ENCODE data around the gene TMEM240.
"Not testable (repeated sequence)": the region's sequence is repeated elsewhere in the genome, so short reads cannot be mapped to it uniquely, and the experiment has no call there.

The TMEM240 gene

DNA sequence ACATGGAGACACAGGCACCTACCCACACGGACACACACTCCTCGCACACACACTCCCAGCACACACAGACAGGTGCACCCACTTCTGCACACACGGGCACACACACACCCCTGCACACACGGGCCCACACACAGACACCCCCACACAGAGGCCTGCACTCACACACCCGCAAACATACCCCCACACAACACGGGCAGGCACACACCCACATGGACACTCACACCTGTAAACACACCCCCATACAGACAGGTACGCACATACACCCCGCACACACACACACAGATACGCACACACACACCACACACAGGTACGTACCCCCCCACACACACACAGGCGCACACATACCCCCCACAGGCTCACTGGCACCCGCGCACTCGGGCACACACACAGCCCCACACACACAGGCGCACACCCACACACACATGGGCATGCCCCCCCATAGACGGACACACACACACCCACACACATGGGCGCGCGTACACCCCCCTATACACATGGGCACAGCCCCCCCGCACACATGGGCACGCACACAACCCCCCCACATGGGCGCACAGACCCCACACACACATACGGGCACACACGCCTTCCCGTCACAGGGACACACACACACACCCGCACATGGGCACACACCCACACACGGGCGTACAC is 22.3 kb downstream of the TMEM240 start:
- Histone ChIP-seq H3K36me3 (ENCODE audit: insufficient read depth, low read length) (peaks cover 31% of the 10 kb centered on the region), H3K4me1 (ENCODE audit: insufficient read depth, low read length) (no peaks in the 10 kb centered on the region), H3K4me3 (ENCODE audit: low read length) (no peak overlapping the region), H3K27me3 (ENCODE audit: insufficient read depth, low read length) (no peaks in the 10 kb centered on the region), H2AFZ (ENCODE audit: low read depth, low read length) (no peak overlapping the region), H3K9me3 (ENCODE audit: low read length) (no peaks in the 10 kb centered on the region)

DNA sequence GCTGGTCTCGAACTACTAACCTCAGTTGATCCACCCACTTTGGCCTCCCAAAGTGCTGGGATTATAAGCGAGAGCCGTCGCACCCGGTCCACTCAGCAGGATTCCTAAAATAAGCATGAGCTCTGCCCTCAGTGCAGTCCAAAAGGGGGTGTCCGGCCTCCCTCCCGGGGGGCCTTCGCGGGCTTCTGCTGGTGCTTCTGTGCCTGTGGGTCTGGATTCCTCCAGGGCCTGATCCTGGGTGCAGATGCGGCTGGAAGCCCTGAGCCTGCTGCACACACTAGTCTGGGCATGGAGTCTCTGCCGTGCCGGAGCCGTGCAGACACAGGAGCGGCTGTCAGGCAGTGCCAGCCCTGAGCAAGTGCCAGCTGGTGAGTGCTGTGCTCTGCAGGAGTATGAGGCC is 23.5 kb downstream of the TMEM240 start:
- H3K4me1 ChIP-seq (ENCODE audit: insufficient read depth, low read length); H3K27me3 ChIP-seq (ENCODE audit: insufficient read depth, low read length): not testable (repeated sequence)

DNA sequence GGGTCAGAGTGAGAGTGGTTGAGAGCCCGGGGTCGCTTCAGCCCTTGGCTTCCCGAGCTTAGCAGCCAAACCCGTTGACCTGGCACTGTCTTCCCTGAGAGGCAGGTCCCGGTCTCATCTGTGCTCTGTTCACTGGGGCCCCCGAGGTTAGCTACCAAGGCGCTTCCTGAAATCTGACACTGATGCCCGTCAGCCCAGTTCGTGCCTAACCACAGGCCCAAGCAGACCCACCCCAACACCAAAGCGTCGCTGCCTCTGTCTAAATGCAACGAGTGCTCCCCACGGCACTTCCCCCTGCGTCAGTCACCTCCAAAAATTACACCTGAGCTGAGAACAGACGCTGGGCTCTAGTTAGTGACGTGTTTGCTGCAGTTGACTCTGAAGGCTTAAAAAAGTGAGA is 26.0 kb downstream of the TMEM240 start:
- not testable (repeated sequence) for H3K9me3 ChIP-seq (ENCODE audit: low read length); H3K4me3 ChIP-seq (ENCODE audit: low read length); H2AFZ ChIP-seq (ENCODE audit: low read depth, low read length); H3K27me3 ChIP-seq (ENCODE audit: insufficient read depth, low read length); H3K4me1 ChIP-seq (ENCODE audit: insufficient read depth, low read length)
- peaks cover 23% of the 10 kb centered on the region for H3K36me3 ChIP-seq (ENCODE audit: insufficient read depth, low read length)

More for the DNA sequence above, 23.5 kb downstream of the TMEM240 start:
- H2AFZ ChIP-seq (ENCODE audit: low read depth, low read length); H3K4me3 ChIP-seq (ENCODE audit: low read length); H3K9me3 ChIP-seq (ENCODE audit: low read length): not testable (repeated sequence)
- peaks cover 31% of the 10 kb centered on the region for H3K36me3 ChIP-seq (ENCODE audit: insufficient read depth, low read length)

DNA sequence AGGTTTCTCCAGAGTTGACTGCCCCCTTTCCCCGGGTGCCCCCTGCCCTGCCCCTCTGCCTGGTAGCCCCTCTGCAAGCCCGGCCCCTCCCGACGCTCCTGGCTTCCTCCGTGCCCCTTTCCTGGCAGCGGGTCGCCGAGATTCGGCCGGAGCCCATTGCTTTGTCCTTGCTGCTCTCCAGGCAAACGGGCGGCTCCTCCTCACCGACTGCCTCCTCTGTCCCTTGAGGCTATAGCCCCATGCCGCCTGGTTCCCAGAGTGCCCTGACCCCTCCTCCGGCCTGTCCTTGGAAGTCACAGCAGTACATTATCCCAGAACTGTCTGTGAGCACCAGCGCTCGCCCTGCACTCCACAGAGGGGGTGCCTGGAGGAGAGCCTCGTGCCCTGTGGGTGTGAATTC is 26.7 kb downstream of the TMEM240 start:
- peaks cover 22% of the 10 kb centered on the region for H3K36me3 ChIP-seq (ENCODE audit: insufficient read depth, low read length)
- not testable (repeated sequence) for H3K27me3 ChIP-seq (ENCODE audit: insufficient read depth, low read length); H3K4me3 ChIP-seq (ENCODE audit: low read length); H2AFZ ChIP-seq (ENCODE audit: low read depth, low read length); H3K9me3 ChIP-seq (ENCODE audit: low read length); H3K4me1 ChIP-seq (ENCODE audit: insufficient read depth, low read length)

DNA sequence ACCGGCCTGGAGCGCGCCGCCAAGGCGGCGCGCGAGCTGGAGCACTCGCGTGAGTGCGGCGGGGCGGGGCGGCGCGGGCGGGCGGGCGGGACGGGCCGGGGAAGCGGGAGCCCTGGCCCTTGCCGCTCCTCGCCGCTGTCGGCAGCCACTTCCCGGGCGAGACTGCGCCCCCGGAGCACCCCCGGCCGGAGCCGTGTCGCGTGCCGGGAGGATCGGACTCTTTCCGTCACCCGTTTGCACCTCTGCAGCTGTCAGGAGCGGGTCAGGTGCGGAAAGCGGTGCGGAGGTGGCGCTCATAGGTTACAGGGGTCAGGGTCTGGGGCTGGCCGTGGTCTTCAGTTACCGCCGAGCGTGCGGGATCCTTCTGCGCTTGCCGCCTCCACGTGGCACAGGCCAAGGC is 28.0 kb downstream of the TMEM240 start:
- not testable (repeated sequence) for H3K9me3 ChIP-seq (ENCODE audit: low read length); H3K4me1 ChIP-seq (ENCODE audit: insufficient read depth, low read length); H2AFZ ChIP-seq (ENCODE audit: low read depth, low read length); H3K27me3 ChIP-seq (ENCODE audit: insufficient read depth, low read length)
- Histone ChIP-seq H3K4me3 (ENCODE audit: low read length) (peak overlapping the region; percentile 66), H3K36me3 (ENCODE audit: insufficient read depth, low read length) (peaks cover 12% of the 10 kb centered on the region)

DNA sequence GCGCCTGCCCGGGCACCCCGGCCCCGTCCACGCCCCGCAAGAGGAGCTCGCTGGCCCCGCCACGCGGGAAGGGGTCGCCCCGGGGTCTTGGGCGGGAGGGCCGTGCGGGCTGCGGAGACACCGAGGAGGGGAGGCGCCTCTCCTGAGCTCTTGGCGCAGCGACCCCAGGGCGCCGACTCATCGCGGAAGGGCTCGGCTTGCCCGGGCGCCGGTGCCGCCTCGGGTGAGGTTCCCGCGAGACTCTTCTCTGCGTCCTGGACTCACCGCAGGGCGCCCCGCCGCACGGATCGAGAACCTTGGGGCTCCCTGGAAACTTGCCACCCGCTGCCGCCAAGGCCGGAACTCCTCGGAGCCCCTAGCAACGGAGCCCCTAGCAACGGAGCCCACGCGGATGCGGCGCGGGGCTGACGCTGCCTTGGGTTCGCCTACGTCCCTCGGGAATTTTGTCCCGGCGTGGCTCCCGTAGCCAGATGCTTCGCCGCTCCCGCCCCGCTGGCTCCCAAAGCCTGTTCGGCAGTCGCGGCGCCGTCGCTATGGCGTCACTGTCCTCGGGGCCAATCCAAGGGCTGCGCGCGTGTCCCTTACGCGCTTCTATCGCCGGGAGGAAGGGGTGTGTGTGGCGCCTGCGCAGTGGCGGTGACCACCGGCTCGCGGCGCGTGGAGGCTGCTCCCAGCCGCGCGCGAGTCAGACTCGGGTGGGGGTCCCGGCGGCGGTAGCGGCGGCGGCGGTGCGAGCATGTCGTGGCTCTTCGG is 28.7 kb downstream of the TMEM240 start, which contains the start of gene ATAD3A:
Gene ATAD3A, plus strand, starts transcription at position 630 of the 753 bp plus-strand sequence. Its CDS starts 107 bp downstream, at position 737.
- Histone ChIP-seq H3K9me3 (ENCODE audit: low read length) (no peaks in the 10 kb centered on the region), H2AFZ (ENCODE audit: low read depth, low read length) (peak within 1 kb of the TSS; percentile 65), H3K4me3 (ENCODE audit: low read length) (peak within 1 kb of the TSS; percentile 77), H3K36me3 (ENCODE audit: insufficient read depth, low read length) (peaks cover 10% of the 10 kb centered on the region), H3K27me3 (ENCODE audit: insufficient read depth, low read length) (no peaks in the 10 kb centered on the region), H3K4me1 (ENCODE audit: insufficient read depth, low read length) (peaks cover 3% of the 10 kb centered on the region)

DNA sequence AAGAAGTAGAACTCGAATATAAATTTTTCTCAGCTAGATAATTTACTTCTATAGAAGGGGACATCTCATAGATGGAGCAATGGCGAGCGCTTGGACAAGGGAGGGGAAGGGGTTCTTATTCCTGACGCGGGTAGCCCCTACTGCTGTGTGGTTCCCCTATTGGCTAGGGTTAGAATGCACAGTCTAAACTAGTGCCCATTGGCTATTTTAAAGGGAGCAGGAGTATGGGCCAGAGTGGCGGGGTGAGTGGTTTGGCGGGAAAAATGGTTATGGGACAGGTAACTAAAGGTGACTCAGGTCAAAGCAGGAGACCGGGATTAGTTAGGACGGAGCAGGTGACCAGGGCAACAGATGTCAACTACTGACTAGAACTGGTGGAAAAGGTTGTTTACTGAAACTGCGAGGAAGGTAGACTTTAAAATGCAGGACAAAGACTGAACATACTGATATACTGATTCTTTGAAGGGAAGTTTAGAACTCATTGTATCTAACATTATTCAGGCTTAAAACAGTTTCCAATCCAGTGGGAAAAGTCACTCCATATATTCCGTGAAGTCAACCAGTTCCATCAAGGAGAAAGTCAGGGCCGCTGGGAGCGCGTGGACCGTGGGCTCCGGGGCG is 29.4 kb downstream of the TMEM240 start:
- peak overlapping the region; percentile 77 for H3K4me3 ChIP-seq (ENCODE audit: low read length)
- no peaks in the 10 kb centered on the region for H3K27me3 ChIP-seq (ENCODE audit: insufficient read depth, low read length)
- peaks cover 10% of the 10 kb centered on the region for H3K36me3 ChIP-seq (ENCODE audit: insufficient read depth, low read length)
- H2AFZ ChIP-seq (ENCODE audit: low read depth, low read length), result peak overlapping the region; percentile 65
- no peaks in the 10 kb centered on the region for H3K9me3 ChIP-seq (ENCODE audit: low read length)
- H3K4me1 ChIP-seq (ENCODE audit: insufficient read depth, low read length), result peaks cover 3% of the 10 kb centered on the region

DNA sequence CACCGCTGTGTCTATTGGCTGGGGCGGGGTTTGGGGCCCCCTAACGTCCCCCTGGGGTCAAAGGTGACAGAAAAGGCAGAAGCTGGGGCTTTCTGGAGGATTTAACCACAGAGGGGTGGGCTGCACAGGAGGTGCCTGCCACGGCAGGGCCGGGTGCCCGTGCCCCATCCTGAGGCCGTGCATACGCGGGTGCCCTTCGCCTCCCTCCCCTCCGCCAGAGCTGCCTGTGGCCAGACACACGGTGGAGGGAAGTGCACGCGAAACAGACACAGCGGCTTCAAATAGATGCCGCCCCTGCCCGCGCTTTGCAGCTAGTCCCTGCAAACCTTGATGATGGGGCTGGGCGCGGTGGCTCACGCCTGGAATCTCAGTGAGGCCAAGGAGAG is 31.0 kb downstream of the TMEM240 start:
- not testable (repeated sequence) for H3K4me3 ChIP-seq (ENCODE audit: low read length); H3K36me3 ChIP-seq (ENCODE audit: insufficient read depth, low read length); H3K27me3 ChIP-seq (ENCODE audit: insufficient read depth, low read length); H2AFZ ChIP-seq (ENCODE audit: low read depth, low read length); H3K9me3 ChIP-seq (ENCODE audit: low read length); H3K4me1 ChIP-seq (ENCODE audit: insufficient read depth, low read length)

DNA sequence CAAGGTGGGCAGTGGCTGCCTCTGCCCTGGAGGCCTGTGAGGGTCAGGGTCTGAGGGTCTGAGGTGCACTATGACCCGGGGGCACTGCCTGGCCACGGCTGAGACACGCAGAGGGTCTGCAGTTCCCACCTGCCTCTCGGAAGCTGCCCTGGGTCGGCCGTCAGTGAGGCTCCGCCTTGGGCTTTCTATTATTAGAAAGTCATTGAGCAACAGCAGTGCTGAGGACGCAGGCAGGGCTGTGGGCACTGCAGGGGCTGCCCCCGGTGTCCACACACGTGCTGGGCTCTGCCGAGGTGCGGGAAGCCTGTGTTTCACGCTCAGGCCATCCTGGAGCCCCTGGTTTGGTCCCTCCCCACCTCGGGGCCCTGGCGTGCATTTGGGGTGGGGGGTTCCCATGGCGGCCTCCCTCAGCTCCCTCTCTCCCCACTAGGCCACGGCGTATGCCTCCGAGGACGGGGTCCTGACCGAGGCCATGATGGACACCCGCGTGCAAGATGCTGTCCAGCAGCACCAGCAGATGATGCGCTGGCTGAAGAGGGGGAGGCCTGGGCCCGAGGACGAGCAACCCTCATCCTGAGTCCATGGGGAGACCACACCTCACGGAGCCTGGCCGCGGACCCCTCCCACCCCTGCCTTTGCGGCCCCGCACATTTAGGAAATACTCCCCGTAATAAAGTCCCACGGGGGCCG is 31.5 kb downstream of the TMEM240 start:
- not testable (repeated sequence) for H3K4me1 ChIP-seq (ENCODE audit: insufficient read depth, low read length); H3K27me3 ChIP-seq (ENCODE audit: insufficient read depth, low read length); H2AFZ ChIP-seq (ENCODE audit: low read depth, low read length); H3K9me3 ChIP-seq (ENCODE audit: low read length); H3K4me3 ChIP-seq (ENCODE audit: low read length); H3K36me3 ChIP-seq (ENCODE audit: insufficient read depth, low read length)

DNA sequence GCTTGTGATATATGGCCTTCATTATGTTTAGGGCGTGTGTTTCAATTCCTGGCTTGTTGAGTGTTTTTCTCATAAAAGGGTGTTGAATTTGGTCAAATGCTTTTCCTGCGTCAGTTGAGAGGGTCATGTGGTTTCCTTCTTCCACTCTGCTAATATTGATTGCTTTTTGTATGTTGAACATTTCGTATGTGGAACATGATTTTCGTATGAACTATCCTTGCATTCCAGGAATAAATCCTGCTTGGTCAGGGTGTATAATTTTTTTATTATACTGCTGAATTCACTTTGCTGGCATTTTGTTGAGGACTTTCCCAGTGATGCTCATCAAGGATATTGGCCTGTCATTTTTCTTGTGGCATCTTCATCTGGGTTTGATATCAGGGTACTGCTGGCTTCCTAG is 33.1 kb downstream of the TMEM240 start:
- no peak overlapping the region for H2AFZ ChIP-seq (ENCODE audit: low read depth, low read length)
- H3K4me3 ChIP-seq (ENCODE audit: low read length), result no peak overlapping the region

DNA sequence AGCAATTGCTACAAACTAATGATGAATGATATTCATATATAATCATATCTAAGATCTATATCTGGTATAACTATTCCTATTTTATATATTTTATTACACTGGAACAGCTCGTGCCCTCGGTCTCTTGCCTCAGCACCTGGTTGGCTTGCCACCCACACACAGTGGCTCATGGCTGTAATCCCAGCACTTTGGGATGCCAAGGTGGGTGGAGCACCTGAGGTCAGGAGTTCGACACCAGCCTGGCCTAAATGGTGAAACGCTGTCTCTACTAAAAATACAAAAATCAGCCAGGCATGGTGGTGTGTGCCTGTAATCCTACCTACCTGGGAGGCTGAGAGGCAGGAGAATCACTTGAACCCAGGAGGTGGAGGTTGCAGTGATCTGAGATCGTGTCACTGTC is 34.6 kb downstream of the TMEM240 start:
- H3K27me3 ChIP-seq (ENCODE audit: insufficient read depth, low read length); H2AFZ ChIP-seq (ENCODE audit: low read depth, low read length); H3K9me3 ChIP-seq (ENCODE audit: low read length); H3K4me1 ChIP-seq (ENCODE audit: insufficient read depth, low read length); H3K36me3 ChIP-seq (ENCODE audit: insufficient read depth, low read length); H3K4me3 ChIP-seq (ENCODE audit: low read length): not testable (repeated sequence)

More for the DNA sequence above, 33.1 kb downstream of the TMEM240 start:
- H3K4me1 ChIP-seq (ENCODE audit: insufficient read depth, low read length), result peaks cover 10% of the 10 kb centered on the region
- no peaks in the 10 kb centered on the region for H3K27me3 ChIP-seq (ENCODE audit: insufficient read depth, low read length)
- H3K36me3 ChIP-seq (ENCODE audit: insufficient read depth, low read length), result no peaks in the 10 kb centered on the region
- no peaks in the 10 kb centered on the region for H3K9me3 ChIP-seq (ENCODE audit: low read length)

DNA sequence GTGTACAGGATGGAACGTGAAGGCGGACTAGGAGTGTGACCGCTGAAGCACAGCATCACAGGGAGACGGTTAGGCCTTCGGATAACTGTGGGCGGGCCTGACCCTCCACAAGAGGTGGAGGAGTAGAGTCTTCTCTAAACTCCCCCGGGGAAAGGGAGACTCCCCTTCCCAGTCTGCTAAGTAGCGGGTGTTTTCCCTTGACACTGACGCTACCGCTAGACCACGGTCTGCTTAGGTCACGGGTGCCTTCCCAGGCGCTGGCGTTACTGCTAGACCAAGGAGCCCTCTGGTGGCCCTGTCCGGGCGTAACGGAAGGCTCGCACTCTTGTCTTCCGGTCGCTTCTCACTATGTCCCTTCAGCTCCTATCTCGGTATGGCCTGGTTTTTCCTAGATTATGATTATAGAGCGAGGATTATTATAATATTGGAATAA is 35.0 kb downstream of the TMEM240 start:
- H3K4me1 ChIP-seq (ENCODE audit: insufficient read depth, low read length); H2AFZ ChIP-seq (ENCODE audit: low read depth, low read length); H3K36me3 ChIP-seq (ENCODE audit: insufficient read depth, low read length); H3K9me3 ChIP-seq (ENCODE audit: low read length); H3K27me3 ChIP-seq (ENCODE audit: insufficient read depth, low read length): not testable (repeated sequence)
- peak overlapping the region; percentile 31 for H3K4me3 ChIP-seq (ENCODE audit: low read length)

DNA sequence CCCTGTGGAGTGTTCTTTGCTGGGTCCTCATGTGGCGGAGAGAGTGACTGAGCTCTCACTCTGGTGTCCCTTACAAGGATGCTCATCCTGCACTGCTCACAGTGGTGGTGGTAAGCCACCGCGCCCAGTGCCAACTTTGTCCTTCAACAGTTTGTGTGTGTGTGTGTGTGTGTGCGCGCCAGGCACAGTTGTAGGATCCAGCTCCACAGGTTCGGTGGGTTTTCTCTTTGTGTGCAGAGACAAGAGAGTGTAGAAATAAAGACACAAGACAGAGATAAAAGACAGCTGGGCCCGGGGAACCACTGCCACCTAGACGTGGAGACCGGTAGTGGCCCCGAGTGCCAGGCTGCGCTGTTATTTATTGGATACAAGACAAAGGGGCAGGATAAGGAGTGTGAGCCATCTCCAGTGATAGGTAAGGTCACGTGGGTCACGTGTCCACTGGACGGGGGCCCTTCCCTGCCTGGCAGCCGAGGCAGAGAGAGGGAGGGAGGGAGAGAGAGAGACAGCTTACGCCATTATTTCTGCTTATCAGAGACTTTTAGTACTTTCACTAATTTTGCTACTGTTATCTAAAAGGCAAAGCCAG is 35.6 kb downstream of the TMEM240 start:
- not testable (repeated sequence) for H2AFZ ChIP-seq (ENCODE audit: low read depth, low read length); H3K9me3 ChIP-seq (ENCODE audit: low read length); H3K27me3 ChIP-seq (ENCODE audit: insufficient read depth, low read length); H3K4me1 ChIP-seq (ENCODE audit: insufficient read depth, low read length); H3K36me3 ChIP-seq (ENCODE audit: insufficient read depth, low read length)
- H3K4me3 ChIP-seq (ENCODE audit: low read length), result peak overlapping the region; percentile 31

Measured in neuron (in vitro differentiated cells).